Effector memory CD8-positive, alpha-beta T cell (primary cell): ENCODE results near the gene ARHGAP31.
"Not testable (repeated sequence)": the region's sequence is repeated elsewhere in the genome, so short reads cannot be mapped to it uniquely, and the experiment has no call there.

Experiments used
- ATAC-seq: fragments of 150-1000 bp; cut with Tn5 transposase; replicated peaks from 2 replicates; pipeline ENCODE4 v1.10.0; 2021; ENCODE audit warnings: mild to moderate bottlenecking, moderate library complexity
- DNase-seq, 3 experiments: peaks; one replicate each; pipeline ENCODE4 v3.0.0; 2021
- H3K27ac Mint-ChIP-seq, 2 donors: one replicate each; pipeline ENCODE4 v1.8.0; 2022; ENCODE audit warnings: mild to moderate bottlenecking in 2 of 2, mixed read lengths in 2 of 2, moderate library complexity in 2 of 2
- H3K27me3 Mint-ChIP-seq, 2 donors: one replicate each; pipeline ENCODE4 v1.8.0; 2022; ENCODE audit warnings: mixed read lengths in 2 of 2
- H3K36me3 Mint-ChIP-seq: one replicate; pipeline ENCODE4 v1.8.0; 2022; ENCODE audit warnings: mild to moderate bottlenecking, moderate library complexity, mixed read lengths; ENCODE audit not compliant: insufficient read depth
- H3K4me1 Mint-ChIP-seq, 2 donors: one replicate each; pipeline ENCODE4 v1.8.0; 2022; ENCODE audit warnings: low read depth in 2 of 2, mixed read lengths in 2 of 2
- H3K4me3 Mint-ChIP-seq, 2 donors: one replicate each; pipeline ENCODE4 v1.8.0; 2022; ENCODE audit warnings: mild to moderate bottlenecking in 2 of 2, mixed read lengths in 2 of 2, moderate library complexity in 2 of 2
- H3K9me3 Mint-ChIP-seq, 2 donors: one replicate each; pipeline ENCODE4 v1.8.0; 2022; ENCODE audit warnings: mixed read lengths in 2 of 2
- total RNA-seq, 9 experiments: gene quantifications; one replicate each; lab custom pipeline; 2026; lab: John Stamatoyannopoulos, UW

The ARHGAP31 gene, protein sequence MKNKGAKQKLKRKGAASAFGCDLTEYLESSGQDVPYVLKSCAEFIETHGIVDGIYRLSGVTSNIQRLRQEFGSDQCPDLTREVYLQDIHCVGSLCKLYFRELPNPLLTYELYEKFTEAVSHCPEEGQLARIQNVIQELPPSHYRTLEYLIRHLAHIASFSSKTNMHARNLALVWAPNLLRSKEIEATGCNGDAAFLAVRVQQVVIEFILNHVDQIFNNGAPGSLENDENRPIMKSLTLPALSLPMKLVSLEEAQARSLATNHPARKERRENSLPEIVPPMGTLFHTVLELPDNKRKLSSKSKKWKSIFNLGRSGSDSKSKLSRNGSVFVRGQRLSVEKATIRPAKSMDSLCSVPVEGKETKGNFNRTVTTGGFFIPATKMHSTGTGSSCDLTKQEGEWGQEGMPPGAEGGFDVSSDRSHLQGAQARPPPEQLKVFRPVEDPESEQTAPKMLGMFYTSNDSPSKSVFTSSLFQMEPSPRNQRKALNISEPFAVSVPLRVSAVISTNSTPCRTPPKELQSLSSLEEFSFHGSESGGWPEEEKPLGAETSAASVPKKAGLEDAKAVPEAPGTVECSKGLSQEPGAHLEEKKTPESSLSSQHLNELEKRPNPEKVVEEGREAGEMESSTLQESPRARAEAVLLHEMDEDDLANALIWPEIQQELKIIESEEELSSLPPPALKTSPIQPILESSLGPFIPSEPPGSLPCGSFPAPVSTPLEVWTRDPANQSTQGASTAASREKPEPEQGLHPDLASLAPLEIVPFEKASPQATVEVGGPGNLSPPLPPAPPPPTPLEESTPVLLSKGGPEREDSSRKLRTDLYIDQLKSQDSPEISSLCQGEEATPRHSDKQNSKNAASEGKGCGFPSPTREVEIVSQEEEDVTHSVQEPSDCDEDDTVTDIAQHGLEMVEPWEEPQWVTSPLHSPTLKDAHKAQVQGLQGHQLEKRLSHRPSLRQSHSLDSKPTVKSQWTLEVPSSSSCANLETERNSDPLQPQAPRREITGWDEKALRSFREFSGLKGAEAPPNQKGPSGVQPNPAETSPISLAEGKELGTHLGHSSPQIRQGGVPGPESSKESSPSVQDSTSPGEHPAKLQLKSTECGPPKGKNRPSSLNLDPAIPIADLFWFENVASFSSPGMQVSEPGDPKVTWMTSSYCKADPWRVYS (N-terminal part only)
- total RNA-seq, result 18.4 to 78.0 (median 25.6) reads per million in 9 experiments

DNA sequence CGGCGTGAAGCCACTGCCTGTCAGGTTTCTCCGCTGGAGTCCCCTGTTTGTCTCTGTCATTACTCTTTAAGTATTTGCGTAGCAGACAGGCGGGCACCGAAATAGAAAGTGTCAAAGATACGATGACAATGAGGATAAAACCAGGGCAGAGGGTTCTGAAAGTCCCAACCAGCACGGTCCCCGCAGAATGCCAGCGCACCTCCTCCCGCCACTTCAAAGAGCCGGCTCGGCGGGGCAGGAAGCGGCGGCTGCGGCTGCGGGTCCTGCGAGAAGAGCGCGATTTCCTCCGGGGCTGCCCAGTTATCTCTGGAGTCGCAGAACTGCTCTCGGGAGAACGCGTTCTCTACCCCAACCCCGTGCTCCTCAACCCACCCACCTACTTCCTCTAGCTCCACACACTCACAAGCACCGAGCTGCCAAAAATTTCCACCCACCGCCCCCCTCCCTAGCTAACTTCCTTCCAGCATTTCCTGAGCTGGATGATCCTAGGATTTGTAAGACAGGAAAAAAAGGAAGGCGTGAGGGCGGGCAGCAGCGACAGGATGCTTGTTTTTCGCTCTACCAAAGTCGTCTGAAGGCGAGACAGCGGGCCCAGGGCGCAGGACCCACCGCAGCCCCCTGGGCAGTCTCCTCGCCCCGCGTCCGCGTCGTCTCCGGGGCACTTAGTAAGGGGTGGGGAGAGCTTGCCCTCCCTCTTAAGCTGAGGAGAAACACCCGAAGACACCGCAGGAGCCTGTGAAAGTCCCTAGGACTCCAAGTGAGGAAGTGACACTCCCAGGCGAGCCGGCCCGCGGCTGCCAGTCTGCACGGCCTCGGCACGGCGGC lies at the start of gene ARHGAP31:
ARHGAP31 (plus strand) TSS at position 513 of the 825 bp plus-strand sequence. CDS start 522 bp downstream, outside the sequence.
- DNase-seq (peak; percentile 91 to 93 (median 93)), ATAC-seq (peak; percentile 69)
- H3K9me3 Mint-ChIP-seq, result no peaks in the 10 kb centered on the region
- H3K4me1 Mint-ChIP-seq, result peaks cover 51 to 52% of the 10 kb centered on the region in 2 donors
- peaks cover 22% of the 10 kb centered on the region for H3K36me3 Mint-ChIP-seq
- no peaks in the 10 kb centered on the region for H3K27me3 Mint-ChIP-seq
- H3K27ac Mint-ChIP-seq, result peak within 1 kb of the TSS; percentile 93 to 98
- peak within 1 kb of the TSS; percentile 90 for H3K4me3 Mint-ChIP-seq

GRCh38 chr3:119245778-119246177 lies 48.4 kb upstream of the ARHGAP31 start:
- peaks cover 0 to 8% of the 10 kb centered on the region in 2 donors for H3K9me3 Mint-ChIP-seq
- H3K27me3 Mint-ChIP-seq, result no peaks in the 10 kb centered on the region
- H3K36me3 Mint-ChIP-seq, result peaks cover 5% of the 10 kb centered on the region
- peaks cover 3 to 7% of the 10 kb centered on the region in 2 donors for H3K4me1 Mint-ChIP-seq
- no peak overlapping the region for H3K27ac Mint-ChIP-seq
- ATAC-seq (no peak), DNase-seq (no peak)
- no peak overlapping the region for H3K4me3 Mint-ChIP-seq

DNA sequence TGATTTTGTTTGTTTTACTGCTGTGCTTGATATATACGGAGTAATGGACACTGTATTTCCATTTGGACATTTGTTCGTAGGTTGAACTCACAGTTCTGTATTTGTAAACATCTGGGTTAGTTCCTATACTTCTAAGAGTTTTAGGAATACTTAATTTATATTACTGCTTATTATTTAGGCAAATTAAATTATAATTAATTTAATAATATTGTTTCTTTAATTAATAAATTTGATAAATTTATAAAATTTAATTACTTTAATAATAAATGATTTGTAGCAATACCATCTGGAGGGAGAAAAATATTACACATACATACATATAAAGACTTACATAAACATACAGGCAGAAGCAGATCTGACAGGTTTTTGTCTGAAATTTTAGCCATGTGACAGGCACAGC lies 39.0 kb upstream of the ARHGAP31 start:
- ATAC-seq, result no peak
- Mint-ChIP-seq H3K9me3 (no peaks in the 10 kb centered on the region), H3K27me3 (peaks cover 8 to 9% of the 10 kb centered on the region in 2 donors), H3K4me1 (no peaks in the 10 kb centered on the region), H3K36me3 (no peaks in the 10 kb centered on the region), H3K4me3 (no peak overlapping the region), H3K27ac (no peak overlapping the region)
- DNase-seq, result no peak

GRCh38 chr3:119257111-119257510 lies 37.1 kb upstream of the ARHGAP31 start:
- Mint-ChIP-seq H3K36me3 (no peaks in the 10 kb centered on the region), H3K27ac (no peak overlapping the region), H3K9me3 (no peaks in the 10 kb centered on the region), H3K4me3 (no peak overlapping the region), H3K27me3 (peaks cover 16 to 17% of the 10 kb centered on the region in 2 donors), H3K4me1 (no peaks in the 10 kb centered on the region)
- no peak for DNase-seq
- ATAC-seq, result no peak

DNA sequence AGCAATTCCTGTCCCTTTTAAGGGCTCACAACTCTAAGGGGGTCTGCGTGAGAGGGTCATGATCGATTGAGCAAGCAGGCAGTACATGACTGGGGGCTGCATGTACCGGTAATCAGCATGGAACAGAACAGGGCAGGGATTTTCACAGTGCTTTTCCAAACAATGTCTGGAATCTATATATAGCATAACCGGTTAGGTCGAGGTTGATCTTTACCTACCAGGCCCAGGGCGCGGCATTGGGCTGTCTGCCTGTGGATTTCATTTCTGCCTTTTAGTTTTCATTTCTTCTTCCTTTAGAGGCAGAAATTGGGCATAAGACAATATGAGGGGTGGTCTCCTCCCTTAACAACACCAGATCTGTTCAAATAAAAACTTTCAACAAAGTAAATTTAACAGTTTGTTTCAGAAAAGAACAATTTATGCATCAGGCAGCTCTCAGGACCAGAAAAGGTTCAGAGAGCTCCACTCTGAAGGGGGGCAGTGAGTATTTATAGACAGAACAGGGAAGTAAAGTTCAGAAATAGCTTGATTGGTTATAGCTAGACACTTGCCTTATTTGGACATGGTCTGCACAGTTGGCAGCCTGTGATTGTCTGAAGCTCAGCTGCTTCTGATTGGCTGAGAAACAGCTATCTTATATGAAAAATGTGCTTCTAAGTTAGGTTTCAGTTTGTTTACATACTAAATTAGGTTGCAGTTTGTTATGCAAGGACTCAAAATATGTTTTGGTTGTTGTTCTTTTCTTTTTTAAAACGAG lies 36.4 kb upstream of the ARHGAP31 start:
- H3K4me1 Mint-ChIP-seq, result no peaks in the 10 kb centered on the region
- no peak for DNase-seq
- H3K27me3 Mint-ChIP-seq, result peaks cover 16 to 17% of the 10 kb centered on the region in 2 donors
- no peak overlapping the region for H3K27ac Mint-ChIP-seq
- no peaks in the 10 kb centered on the region for H3K36me3 Mint-ChIP-seq
- no peaks in the 10 kb centered on the region for H3K9me3 Mint-ChIP-seq
- no peak overlapping the region for H3K4me3 Mint-ChIP-seq
- no peak for ATAC-seq

GRCh38 chr3:119258915-119259314 lies 35.3 kb upstream of the ARHGAP31 start:
- Mint-ChIP-seq H3K9me3 (no peaks in the 10 kb centered on the region), H3K27me3 (peaks cover 22 to 24% of the 10 kb centered on the region in 2 donors), H3K4me3 (no peak overlapping the region), H3K27ac (no peak overlapping the region), H3K4me1 (no peaks in the 10 kb centered on the region), H3K36me3 (no peaks in the 10 kb centered on the region)
- no peak for DNase-seq
- no peak for ATAC-seq

GRCh38 chr3:119259821-119260220 lies 34.4 kb upstream of the ARHGAP31 start:
- H3K36me3 Mint-ChIP-seq, result no peaks in the 10 kb centered on the region
- ATAC-seq, result no peak
- H3K27me3 Mint-ChIP-seq, result peaks cover 24 to 29% of the 10 kb centered on the region in 2 donors
- no peak overlapping the region for H3K27ac Mint-ChIP-seq
- no peaks in the 10 kb centered on the region for H3K9me3 Mint-ChIP-seq
- no peaks in the 10 kb centered on the region for H3K4me1 Mint-ChIP-seq
- no peak for DNase-seq
- H3K4me3 Mint-ChIP-seq, result no peak overlapping the region

DNA sequence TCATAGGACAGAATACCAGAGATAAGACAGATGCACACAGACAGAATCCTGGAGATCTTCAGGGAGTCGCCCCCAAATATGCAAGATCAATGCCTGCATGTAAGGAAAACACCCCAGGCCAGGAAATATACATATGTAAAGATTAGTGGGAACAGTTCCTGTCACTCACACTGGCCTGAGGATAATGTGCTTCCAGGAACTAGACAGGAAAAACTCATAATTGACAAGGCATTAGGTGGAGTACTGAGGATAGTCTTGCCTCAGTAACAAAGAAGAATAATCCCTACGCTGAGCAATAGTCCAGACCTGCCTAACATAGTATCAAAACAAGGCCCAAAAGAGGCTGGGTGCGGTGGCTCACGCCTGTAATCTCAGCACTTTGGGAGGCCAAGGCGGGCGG lies 33.1 kb upstream of the ARHGAP31 start:
- peaks cover 24 to 29% of the 10 kb centered on the region in 2 donors for H3K27me3 Mint-ChIP-seq
- no peak for DNase-seq
- no peak overlapping the region for H3K4me3 Mint-ChIP-seq
- no peaks in the 10 kb centered on the region for H3K36me3 Mint-ChIP-seq
- H3K27ac Mint-ChIP-seq, result no peak overlapping the region
- no peak for ATAC-seq
- no peaks in the 10 kb centered on the region for H3K4me1 Mint-ChIP-seq
- H3K9me3 Mint-ChIP-seq, result no peaks in the 10 kb centered on the region

DNA sequence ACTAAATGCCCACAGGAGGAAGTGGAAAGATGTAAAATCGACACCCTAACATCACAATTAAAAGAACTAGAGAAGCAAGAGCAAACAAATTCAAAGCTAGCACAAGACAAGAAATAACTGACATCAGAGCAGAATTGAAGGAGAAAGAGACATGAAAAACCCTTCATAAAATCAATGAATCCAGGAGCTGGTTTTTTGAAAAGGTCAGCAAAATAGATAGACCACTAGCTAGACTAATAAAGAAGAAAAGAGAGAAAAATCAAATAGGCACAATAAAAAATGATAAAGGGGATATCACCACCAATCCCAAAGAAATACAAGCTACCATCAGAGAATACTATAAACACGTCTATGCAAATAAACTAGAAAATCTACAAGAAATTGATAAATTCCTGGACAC lies 24.0 kb upstream of the ARHGAP31 start:
- peaks cover 19 to 27% of the 10 kb centered on the region in 2 donors for H3K27me3 Mint-ChIP-seq
- DNase-seq, H3K4me1 Mint-ChIP-seq, H3K4me3 Mint-ChIP-seq, H3K27ac Mint-ChIP-seq, H3K36me3 Mint-ChIP-seq, ATAC-seq, H3K9me3 Mint-ChIP-seq: not testable (repeated sequence)

GRCh38 chr3:119276680-119277079 lies 17.5 kb upstream of the ARHGAP31 start:
- Mint-ChIP-seq H3K9me3 (peaks cover 0 to under 1% of the 10 kb centered on the region in 2 donors), H3K36me3 (no peaks in the 10 kb centered on the region), H3K4me1 (no peaks in the 10 kb centered on the region), H3K27me3 (no peaks in the 10 kb centered on the region), H3K4me3 (no peak overlapping the region), H3K27ac (no peak overlapping the region)
- no peak for DNase-seq
- no peak for ATAC-seq

GRCh38 chr3:119279101-119279554 lies 15.1 kb upstream of the ARHGAP31 start:
- Mint-ChIP-seq H3K36me3 (no peaks in the 10 kb centered on the region), H3K4me3 (no peak overlapping the region), H3K27me3 (no peaks in the 10 kb centered on the region), H3K4me1 (no peaks in the 10 kb centered on the region), H3K27ac (peak overlapping the region in 1 of 2 donors; percentile 44), H3K9me3 (peaks cover 3 to 7% of the 10 kb centered on the region in 2 donors)
- no peak for ATAC-seq
- DNase-seq, result no peak
